Esophagus squamous epithelium (tissue), 4 donors: ENCODE measurements around the gene CNTNAP2.

Experiments
- POLR2A ChIP-seq, 4 donors: fragments of 450-650 bp; IDR thresholded peaks; one replicate each; pipeline ENCODE4 v1.6.1; 2017; ENCODE audit warnings: antibody characterized with exemption in 4 of 4, mild to moderate bottlenecking in 4 of 4, moderate library complexity in 3 of 4
- TF ChIP-seq, protein P1 (sequence below), 6 experiments: fragments of 450-650 bp in 4 of 6; fragments of 200-600 bp in 2 of 6; sonication (generic) in 2 of 6; IDR thresholded peaks; one replicate each; pipeline ENCODE4 v1.5.1; 2016 to 2019; ENCODE audit warnings: antibody characterized with exemption in 6 of 6, mild to moderate bottlenecking in 4 of 6, moderate library complexity in 4 of 6

DNA sequence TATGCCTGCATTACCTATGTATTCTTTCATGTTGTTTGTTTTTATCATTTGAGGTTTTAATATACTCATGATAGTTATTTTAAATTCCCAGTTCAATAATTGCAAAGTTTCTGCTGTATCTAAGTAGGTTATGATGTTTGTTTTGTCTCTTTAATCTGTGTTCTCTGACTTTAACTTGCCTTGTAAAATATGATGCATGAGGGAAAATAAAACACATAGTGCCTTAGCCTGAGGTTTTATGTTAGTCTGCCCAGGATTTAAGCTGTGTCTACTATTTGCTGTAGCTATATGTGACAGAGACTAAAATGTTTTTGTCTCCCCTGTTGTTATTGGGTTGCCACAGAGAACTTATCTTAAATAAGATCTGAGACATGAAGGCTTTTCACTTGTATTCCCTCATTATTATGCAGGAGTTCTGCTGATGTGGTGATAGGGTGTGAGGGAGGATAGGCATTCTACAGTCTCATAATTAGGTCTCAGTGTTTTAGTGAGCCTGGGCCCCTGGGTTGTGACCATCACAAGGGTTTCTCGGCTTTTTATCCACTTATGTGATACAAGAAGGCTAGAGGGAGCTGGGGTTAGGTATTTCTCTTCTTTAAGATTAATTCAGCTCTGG lies 582.5 kb downstream of the CNTNAP2 start:
- TF ChIP-seq, protein P1, sequence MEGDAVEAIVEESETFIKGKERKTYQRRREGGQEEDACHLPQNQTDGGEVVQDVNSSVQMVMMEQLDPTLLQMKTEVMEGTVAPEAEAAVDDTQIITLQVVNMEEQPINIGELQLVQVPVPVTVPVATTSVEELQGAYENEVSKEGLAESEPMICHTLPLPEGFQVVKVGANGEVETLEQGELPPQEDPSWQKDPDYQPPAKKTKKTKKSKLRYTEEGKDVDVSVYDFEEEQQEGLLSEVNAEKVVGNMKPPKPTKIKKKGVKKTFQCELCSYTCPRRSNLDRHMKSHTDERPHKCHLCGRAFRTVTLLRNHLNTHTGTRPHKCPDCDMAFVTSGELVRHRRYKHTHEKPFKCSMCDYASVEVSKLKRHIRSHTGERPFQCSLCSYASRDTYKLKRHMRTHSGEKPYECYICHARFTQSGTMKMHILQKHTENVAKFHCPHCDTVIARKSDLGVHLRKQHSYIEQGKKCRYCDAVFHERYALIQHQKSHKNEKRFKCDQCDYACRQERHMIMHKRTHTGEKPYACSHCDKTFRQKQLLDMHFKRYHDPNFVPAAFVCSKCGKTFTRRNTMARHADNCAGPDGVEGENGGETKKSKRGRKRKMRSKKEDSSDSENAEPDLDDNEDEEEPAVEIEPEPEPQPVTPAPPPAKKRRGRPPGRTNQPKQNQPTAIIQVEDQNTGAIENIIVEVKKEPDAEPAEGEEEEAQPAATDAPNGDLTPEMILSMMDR (IDR thresholded peaks at IDR 0.05), result no peak
- no peak for TF ChIP-seq POLR2A (IDR thresholded peaks at IDR 0.05)
